NCI-H2029 treated with DMSO at 0.1 percent for 48 hours (cell line): ENCODE measurements around the gene RSAD1.
A peak's percentile ranks its signal among the peaks of the same experiment; 100 is the strongest.

ENCODE experiments used
- DNase-seq: peaks from one replicate; lab custom pipeline; 2025; lab: John Stamatoyannopoulos, UW

Gene RSAD1

GRCh38 chr17:50519141-50519834 is 40.6 kb downstream of the RSAD1 start:
- DNase-seq: no peak

- no peak for DNase-seq
These were observed 41.8 kb downstream of the RSAD1 start for GRCh38 chr17:50520483-50520882.

GRCh38 chr17:50521514-50521913 is 42.9 kb downstream of the RSAD1 start:
- no peak for DNase-seq

- no peak for DNase-seq
These were observed 44.1 kb downstream of the RSAD1 start for GRCh38 chr17:50522766-50523165.

- no peak for DNase-seq
These were observed 44.5 kb downstream of the RSAD1 start for GRCh38 chr17:50523208-50523607.

- no peak for DNase-seq
These were observed 46.2 kb downstream of the RSAD1 start for GRCh38 chr17:50524838-50525237.

- DNase-seq: no peak
These were observed 48.6 kb downstream of the RSAD1 start for GRCh38 chr17:50527155-50527762.

- DNase-seq: no peak
These were observed 49.4 kb downstream of the RSAD1 start for GRCh38 chr17:50527949-50528474.

GRCh38 chr17:50529849-50530248 is 51.2 kb downstream of the RSAD1 start:
- DNase-seq: no peak

- DNase-seq: no peak
These were observed 52.9 kb downstream of the RSAD1 start for GRCh38 chr17:50531428-50532025.

GRCh38 chr17:50532452-50533024 is 53.9 kb downstream of the RSAD1 start, which contains the start of gene EPN3:
Gene EPN3, plus strand, starts transcription at chr17:50532735. Its CDS starts 3,822 bp downstream, at chr17:50536557.
- DNase-seq: no peak

GRCh38 chr17:50533185-50533584 is 54.5 kb downstream of the RSAD1 start:
- no peak for DNase-seq

GRCh38 chr17:50533720-50534148 is 55.1 kb downstream of the RSAD1 start:
- DNase-seq: peak; percentile 17

GRCh38 chr17:50534222-50534978 is 55.7 kb downstream of the RSAD1 start:
- no peak for DNase-seq

GRCh38 chr17:50534979-50535326 is 56.3 kb downstream of the RSAD1 start:
- no peak for DNase-seq

GRCh38 chr17:50535407-50535806 is 56.7 kb downstream of the RSAD1 start:
- DNase-seq: no peak
